HCT116 (cell line): ENCODE measurements around the gene ITIH1. TPM values are rescaled to one million over a fixed set of nuclear protein-coding genes. Genes with fewer than 3 reads are reported as not detected.

Experiments
- ATAC-seq: fragments of 200-7000 bp; cut with Tn5 transposase; 2 replicates; pipeline ENCODE4 v1.9.1; 2020; ENCODE audit warnings: mild to moderate bottlenecking, moderate library complexity
- BruUV-seq: library from RNA; stranded (reverse); fragments of 400-500 nt; replicated peaks from 2 replicates; lab custom pipeline; 2021; lab: Mats Ljungman, UMichigan
- CTCF ChIA-PET: fragments of 300-600 bp; sonication (Branson Sonifier 250); formaldehyde crosslinking; loops from one replicate; lab custom pipeline; 2021; ENCODE audit warnings: antibody characterized with exemption; lab: Charles Lee
- POLR2A ChIA-PET: fragments of 300-600, 350-600 bp; sonication (Branson Sonifier 250); formaldehyde crosslinking; loops from one replicate; lab custom pipeline; 2021; ENCODE audit warnings: antibody characterized with exemption; lab: Charles Lee
- RAD21 ChIA-PET, 2 experiments: fragments of 300-600 bp; sonication (Branson Sonifier 250); formaldehyde crosslinking; loops; one replicate each; lab custom pipeline; 2023; ENCODE audit warnings: low total read pairs in 2 of 2; ENCODE audit not compliant: uncharacterized antibody in 2 of 2, unreplicated experiment in 2 of 2, low non-redundant PET in 1 of 2; lab: Charles Lee
- DNase-seq: peaks from one replicate; pipeline ENCODE4 v3.0.0-alpha.2; 2010; ENCODE audit warnings: low read depth, low spot score
- H2AFZ ChIP-seq: fragments of 200-600 bp; shearing (Covaris generic), sonication (generic); 2 replicates; pipeline ENCODE4 v1.6.1; 2017; ENCODE audit warnings: low read depth, mixed run types, mixed read lengths, antibody characterized with exemption, low read length; ENCODE audit not compliant: poor library complexity, severe bottlenecking
- H3K27ac ChIP-seq: 2 replicates; pipeline ENCODE4 v1.5.1; 2012; ENCODE audit warnings: low read depth, low read length
- H3K27me3 ChIP-seq: fragments of 200-600 bp; sonication (generic); 2 replicates; pipeline ENCODE4 v1.6.1; 2016; ENCODE audit warnings: mixed run types, low read length, mixed read lengths; ENCODE audit not compliant: insufficient read depth
- H3K36me3 ChIP-seq, 2 experiments: fragments of 200-500 bp in 1 of 2; fragments of 200-600 bp in 1 of 2; sonication (Bioruptor generic) in 1 of 2; sonication (generic) in 1 of 2; 2 replicates each; pipeline versions ENCODE4 v1.5.1 to v1.6.1; 2014 to 2016; ENCODE audit warnings: low read length in 2 of 2, inconsistent platforms in 1 of 2, mixed read lengths in 1 of 2, mixed run types in 1 of 2; ENCODE audit not compliant: insufficient read depth in 2 of 2, control insufficient read depth in 1 of 2
- H3K4me1 ChIP-seq, 2 experiments: fragments of 200-600 bp in 1 of 2; sonication (generic) in 1 of 2; 2 replicates each; pipeline versions ENCODE4 v1.5.1 to v1.6.1; 2012 to 2017; ENCODE audit warnings: low read length in 2 of 2, inconsistent platforms in 1 of 2, mild to moderate bottlenecking in 1 of 2, mixed read lengths in 1 of 2, mixed run types in 1 of 2, moderate library complexity in 1 of 2; ENCODE audit not compliant: insufficient read depth in 2 of 2, control insufficient read depth in 1 of 2
- H3K4me2 ChIP-seq: fragments of 200-600 bp; sonication (generic); 2 replicates; pipeline ENCODE4 v1.6.1; 2017; ENCODE audit warnings: mixed run types, low read length, mixed read lengths
- H3K4me3 ChIP-seq, 2 experiments: fragments of 200-600 bp in 1 of 2; sonication (generic) in 1 of 2; replicated peaks in 1 of 2; 2 replicates each; pipeline ENCODE4 v1.5.1; 2011 to 2016; ENCODE audit warnings: low read length in 2 of 2, control low read depth in 1 of 2, low read depth in 1 of 2, mild to moderate bottlenecking in 1 of 2, mixed read lengths in 1 of 2, mixed run types in 1 of 2
- H3K79me2 ChIP-seq: fragments of 200-600 bp; sonication (generic); 2 replicates; pipeline ENCODE4 v1.6.1; 2017; ENCODE audit warnings: mild to moderate bottlenecking, mixed run types, low read length, moderate library complexity, mixed read lengths; ENCODE audit not compliant: insufficient read depth
- H3K9ac ChIP-seq: fragments of 200-600 bp; sonication (generic); 2 replicates; pipeline ENCODE4 v1.6.1; 2016; ENCODE audit warnings: low read length, mixed read lengths
- H3K9me2 ChIP-seq: fragments of 200-600 bp; sonication (generic), shearing (Covaris generic); 2 replicates; pipeline ENCODE4 v1.6.1; 2017; ENCODE audit warnings: mixed run types, mild to moderate bottlenecking, moderate library complexity; ENCODE audit not compliant: insufficient read depth
- H3K9me3 ChIP-seq, 2 experiments: fragments of 200-500 bp in 1 of 2; fragments of 200-600 bp in 1 of 2; sonication (Bioruptor generic) in 1 of 2; sonication (generic) in 1 of 2; 2 replicates each; pipeline ENCODE4 v1.6.1; 2014 to 2017; ENCODE audit warnings: low read length in 2 of 2, mixed read lengths in 2 of 2, inconsistent platforms in 1 of 2, low read depth in 1 of 2, mild to moderate bottlenecking in 1 of 2, mixed run types in 1 of 2, moderate library complexity in 1 of 2; ENCODE audit not compliant: control insufficient read depth in 1 of 2, insufficient read depth in 1 of 2
- H4K20me1 ChIP-seq: fragments of 200-600 bp; sonication (generic), shearing (Covaris generic); 2 replicates; pipeline ENCODE4 v1.6.1; 2017; ENCODE audit warnings: mixed run types, mild to moderate bottlenecking, moderate library complexity; ENCODE audit not compliant: insufficient read depth
- ATF3 ChIP-seq: IDR thresholded peaks from 2 replicates; pipeline ENCODE4 v1.6.1; 2012
- CEBPB ChIP-seq: IDR thresholded peaks from 2 replicates; pipeline ENCODE4 v1.6.1; 2012; ENCODE audit warnings: low read depth
- ELF1 ChIP-seq: IDR thresholded peaks from 2 replicates; pipeline ENCODE4 v1.6.1; 2012; ENCODE audit warnings: low read depth, borderline replicate concordance
- JUND ChIP-seq: IDR thresholded peaks from 2 replicates; pipeline ENCODE4 v1.6.1; 2012
- YY1 ChIP-seq: IDR thresholded peaks from 2 replicates; pipeline ENCODE4 v1.6.1; 2011; ENCODE audit warnings: low read length, low read depth, moderate library complexity, mild to moderate bottlenecking; ENCODE audit not compliant: insufficient replicate concordance; ENCODE audit errors: extremely low read depth
- intact Hi-C: fragments of 100-400 bp; cut with micrococcal nuclease; formaldehyde crosslinking; loops from 2 replicates; pipeline ENCODE4 v1.10.0; 2022
- total RNA-seq: library from RNA; stranded (reverse); gene quantifications from one replicate; pipeline ENCODE4 v1.2.1, GENCODE V29; 2021; ENCODE audit not compliant: unreplicated experiment
- TF ChIP-seq, protein P1 (sequence below): IDR thresholded peaks from 2 replicates; pipeline ENCODE4 v1.6.1; 2012; ENCODE audit warnings: low read depth
- TF ChIP-seq, protein P2 (sequence below): IDR thresholded peaks from 2 replicates; pipeline ENCODE4 v1.6.1; 2012

The ITIH1 gene
- total RNA-seq, 1 experiment from 2014 or later = 0.37 TPM

DNA sequence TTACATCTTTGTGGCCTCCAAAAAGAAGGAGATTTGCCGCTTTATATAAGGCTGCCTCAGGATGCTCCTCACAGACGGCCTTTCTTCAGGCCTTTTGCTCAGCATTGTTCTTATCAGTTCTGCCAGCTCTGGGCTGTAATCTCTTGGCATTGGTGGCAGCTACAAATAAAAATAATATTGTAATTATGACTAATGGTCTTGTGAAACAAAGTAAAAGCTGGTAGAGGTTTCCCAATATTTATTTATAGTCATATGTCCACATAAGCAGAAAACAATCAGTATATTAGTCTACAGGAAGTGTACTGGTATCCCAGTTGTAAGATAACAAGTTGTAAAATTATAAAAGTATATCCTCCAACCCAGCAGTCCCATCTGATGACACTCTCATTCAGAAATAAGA is 13.9 kb upstream of the ITIH1 start:
- intact Hi-C loops = no loop called here
- Histone ChIP-seq H3K27me3 (no peaks in the 10 kb centered on the region), H3K4me1 (no peaks in the 10 kb centered on the region), H3K4me3 (no peak overlapping the region), H2AFZ (no peak overlapping the region), H3K27ac (no peak overlapping the region), H3K9ac (no peak overlapping the region), H3K4me2 (no peak overlapping the region), H4K20me1 (no peaks in the 10 kb centered on the region; the same call in 1 of the 2 replicates), H3K36me3 (peaks cover 24 to 52% of the 10 kb centered on the region in 2 experiments), H3K9me2 (no peaks in the 10 kb centered on the region), H3K79me2 (peaks cover 5% of the 10 kb centered on the region), H3K9me3 (no peaks in the 10 kb centered on the region)
- BruUV-seq = no TSS peak
- ChIA-PET RAD21 (no interaction called here), CTCF (no interaction called here), POLR2A (no interaction called here)
- no peak for ATAC-seq
- DNase-seq = no peak
- no peak for TF ChIP-seq JUND
- TF ChIP-seq, protein P1, sequence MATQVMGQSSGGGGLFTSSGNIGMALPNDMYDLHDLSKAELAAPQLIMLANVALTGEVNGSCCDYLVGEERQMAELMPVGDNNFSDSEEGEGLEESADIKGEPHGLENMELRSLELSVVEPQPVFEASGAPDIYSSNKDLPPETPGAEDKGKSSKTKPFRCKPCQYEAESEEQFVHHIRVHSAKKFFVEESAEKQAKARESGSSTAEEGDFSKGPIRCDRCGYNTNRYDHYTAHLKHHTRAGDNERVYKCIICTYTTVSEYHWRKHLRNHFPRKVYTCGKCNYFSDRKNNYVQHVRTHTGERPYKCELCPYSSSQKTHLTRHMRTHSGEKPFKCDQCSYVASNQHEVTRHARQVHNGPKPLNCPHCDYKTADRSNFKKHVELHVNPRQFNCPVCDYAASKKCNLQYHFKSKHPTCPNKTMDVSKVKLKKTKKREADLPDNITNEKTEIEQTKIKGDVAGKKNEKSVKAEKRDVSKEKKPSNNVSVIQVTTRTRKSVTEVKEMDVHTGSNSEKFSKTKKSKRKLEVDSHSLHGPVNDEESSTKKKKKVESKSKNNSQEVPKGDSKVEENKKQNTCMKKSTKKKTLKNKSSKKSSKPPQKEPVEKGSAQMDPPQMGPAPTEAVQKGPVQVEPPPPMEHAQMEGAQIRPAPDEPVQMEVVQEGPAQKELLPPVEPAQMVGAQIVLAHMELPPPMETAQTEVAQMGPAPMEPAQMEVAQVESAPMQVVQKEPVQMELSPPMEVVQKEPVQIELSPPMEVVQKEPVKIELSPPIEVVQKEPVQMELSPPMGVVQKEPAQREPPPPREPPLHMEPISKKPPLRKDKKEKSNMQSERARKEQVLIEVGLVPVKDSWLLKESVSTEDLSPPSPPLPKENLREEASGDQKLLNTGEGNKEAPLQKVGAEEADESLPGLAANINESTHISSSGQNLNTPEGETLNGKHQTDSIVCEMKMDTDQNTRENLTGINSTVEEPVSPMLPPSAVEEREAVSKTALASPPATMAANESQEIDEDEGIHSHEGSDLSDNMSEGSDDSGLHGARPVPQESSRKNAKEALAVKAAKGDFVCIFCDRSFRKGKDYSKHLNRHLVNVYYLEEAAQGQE = no peak
- TF ChIP-seq, protein P2, sequence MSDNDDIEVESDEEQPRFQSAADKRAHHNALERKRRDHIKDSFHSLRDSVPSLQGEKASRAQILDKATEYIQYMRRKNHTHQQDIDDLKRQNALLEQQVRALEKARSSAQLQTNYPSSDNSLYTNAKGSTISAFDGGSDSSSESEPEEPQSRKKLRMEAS = no peak
- TF ChIP-seq YY1 = no peak
- no peak for TF ChIP-seq ATF3
- TF ChIP-seq CEBPB = no peak
- no peak for TF ChIP-seq ELF1
